Endometrial microvascular endothelial cells (primary cell): ENCODE measurements around the gene OSM. TPM values are rescaled to one million over a fixed set of nuclear protein-coding genes. Genes with fewer than 3 reads are reported as not detected.

Experiments
- in situ Hi-C: cut with HindIII; loops from 2 replicates; pipeline ENCODE4 v1.10.0; 2017; ENCODE audit warnings: low sequenced_read_pairs, low pct_unique_long_range_greater_than_20kb; ENCODE audit errors: inconsistent ontology term
- total RNA-seq: library from RNA; depleted of rRNA; stranded (reverse); fragments of >200 nt; gene quantifications from one replicate; pipeline ENCODE4 v1.2.3, GENCODE V29; 2015; ENCODE audit errors: inconsistent ontology term

OSM gene
- not detected for total RNA-seq

- in situ Hi-C loops = no loop called here
Observed at GRCh38 chr22:30266445-30267381, at the start of gene OSM. TSS of gene OSM (minus strand) at chr22:30266851. CDS start at chr22:30266799, 52 bp downstream.

DNA sequence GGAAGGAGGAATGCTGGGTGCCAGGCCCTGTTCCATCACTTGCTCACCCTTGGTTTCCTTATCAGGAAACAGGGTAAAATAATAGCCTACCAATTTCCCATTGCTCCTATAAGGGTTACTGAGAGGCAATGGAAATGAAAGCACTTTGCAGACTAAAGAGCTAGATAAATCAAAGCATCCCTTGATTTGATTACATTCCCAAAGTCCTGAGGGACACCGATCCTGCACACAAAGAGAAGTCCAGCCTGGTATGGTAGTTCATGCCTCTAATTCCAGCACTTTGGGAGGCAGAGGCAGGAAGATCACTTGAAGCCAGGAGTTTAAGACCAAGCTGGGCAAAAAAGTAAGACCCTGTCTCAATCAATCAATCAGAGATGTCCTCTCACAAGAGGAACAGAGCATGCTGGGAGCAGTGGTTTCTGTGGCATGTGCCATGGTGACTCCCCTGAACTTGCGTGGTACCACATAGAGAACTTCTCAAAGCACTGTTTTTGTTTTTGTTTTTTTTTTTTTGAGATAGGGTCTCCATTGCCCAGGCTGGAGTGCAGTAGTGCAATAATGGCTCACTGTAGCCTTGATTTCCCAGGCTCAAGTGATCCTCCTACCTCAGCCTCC, 49.4 kb upstream of the OSM start:
- in situ Hi-C loops = no loop called here

DNA sequence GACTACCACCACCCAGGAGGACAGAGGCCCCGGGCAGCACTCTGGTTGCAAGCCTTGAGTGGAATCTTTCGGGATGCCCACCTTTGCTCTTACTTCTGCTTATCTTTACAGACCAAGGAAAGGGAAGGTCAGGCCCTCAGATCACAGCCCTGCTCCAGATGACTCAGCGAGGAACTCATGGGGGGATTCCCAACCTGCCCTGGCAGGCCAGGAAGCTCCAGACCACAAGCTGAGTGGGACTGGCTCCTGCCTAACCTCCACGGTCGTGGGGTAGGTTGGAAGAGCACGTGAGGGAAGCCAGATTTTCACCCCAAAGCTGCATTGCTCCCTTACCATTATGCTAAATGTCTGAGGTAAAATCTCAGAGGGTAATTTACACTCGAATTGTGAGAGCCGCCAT, 48.3 kb upstream of the OSM start:
- in situ Hi-C loops = no loop called here

GRCh38 chr22:30313527-30314363, 47.1 kb upstream of the OSM start:
- in situ Hi-C loops = no loop called here

GRCh38 chr22:30312053-30312452, 45.4 kb upstream of the OSM start:
- in situ Hi-C loops = no loop called here

- in situ Hi-C loops = no loop called here
Observed at GRCh38 chr22:30310881-30311771, 44.5 kb upstream of the OSM start.

- in situ Hi-C loops = no loop called here
Observed at GRCh38 chr22:30309951-30310741, 43.5 kb upstream of the OSM start.

DNA sequence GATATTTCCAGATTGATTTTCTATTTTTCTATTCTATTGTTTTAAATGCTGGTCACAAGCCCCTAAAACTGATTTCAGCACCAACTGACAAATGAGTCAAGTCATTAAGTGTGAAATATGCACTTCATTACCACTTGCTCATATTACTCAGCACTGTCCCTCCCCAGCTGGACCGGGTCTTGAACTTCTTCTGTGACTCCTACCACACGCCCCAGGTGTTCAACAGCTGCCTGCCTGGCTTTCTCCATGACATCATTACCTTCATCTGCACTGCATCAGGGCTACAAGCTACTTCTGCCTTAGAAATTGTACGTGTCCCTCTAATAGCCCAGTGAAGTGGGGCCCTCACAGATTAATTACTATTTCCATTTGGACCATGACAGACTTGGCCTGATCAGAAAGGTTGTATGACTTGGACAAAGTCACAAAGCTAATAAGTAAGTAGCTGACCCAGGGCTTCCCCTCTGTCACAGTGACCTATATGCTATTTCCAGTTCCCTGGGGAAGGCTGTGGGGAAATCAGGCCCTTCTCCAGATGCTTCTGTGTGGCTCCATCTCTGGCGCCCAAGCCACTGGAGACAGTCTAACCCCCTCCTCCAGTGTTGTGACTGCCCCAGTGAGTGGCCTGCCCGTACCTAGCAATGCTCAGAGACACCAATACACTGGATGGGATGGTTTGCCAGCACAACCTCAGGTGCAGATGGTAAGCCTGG, 42.0 kb upstream of the OSM start:
- in situ Hi-C loops = no loop called here

GRCh38 chr22:30308093-30308492, 41.4 kb upstream of the OSM start:
- in situ Hi-C loops = no loop called here

DNA sequence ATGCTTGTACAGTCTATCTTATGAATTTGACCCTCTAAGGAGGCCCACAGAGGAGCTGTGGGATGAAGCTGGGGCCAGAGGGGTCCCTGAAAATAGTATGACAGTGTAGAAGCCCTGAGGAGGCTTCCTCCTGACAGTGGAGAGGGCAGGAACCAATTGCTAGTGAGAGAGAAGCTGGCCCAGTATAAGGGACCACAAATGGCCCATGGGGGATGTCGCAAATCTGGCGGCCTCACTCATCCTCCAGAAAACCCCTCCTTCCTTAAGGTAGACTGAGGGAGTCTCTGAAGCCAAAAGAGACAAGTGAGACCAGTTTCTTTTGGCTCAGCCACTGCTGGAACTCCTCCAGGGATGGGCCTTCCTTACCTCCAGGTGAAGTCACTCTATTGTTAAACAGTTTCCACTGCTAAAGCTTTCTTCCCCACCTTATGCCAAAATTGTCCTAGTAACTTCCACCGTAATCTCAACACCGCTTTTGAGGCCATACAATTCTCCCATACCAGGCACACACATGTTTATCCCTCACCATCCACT, 40.5 kb upstream of the OSM start:
- in situ Hi-C loops = no loop called here

GRCh38 chr22:30306627-30307011, 40.0 kb upstream of the OSM start:
- in situ Hi-C loops = no loop called here

GRCh38 chr22:30305906-30306626, 39.4 kb upstream of the OSM start:
- in situ Hi-C loops = no loop called here

DNA sequence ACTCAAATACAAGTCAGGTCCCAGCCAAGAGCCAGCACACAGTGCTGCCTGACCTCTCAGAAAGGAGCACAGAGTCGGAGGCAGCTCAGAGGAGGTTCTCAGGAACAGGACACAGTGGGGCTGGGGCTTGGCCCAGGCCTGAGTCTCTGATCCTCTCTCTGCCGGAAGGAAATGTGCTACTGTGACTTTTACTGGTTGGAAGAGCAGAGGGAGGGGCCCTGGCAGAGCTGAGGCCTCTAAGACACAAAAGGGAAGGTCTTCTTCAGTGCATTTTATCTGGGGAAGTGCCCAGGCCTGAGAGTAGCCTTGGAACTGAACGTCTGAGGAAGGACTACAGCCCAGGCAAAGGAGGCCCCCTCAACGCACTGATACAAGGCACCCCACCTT, 38.9 kb upstream of the OSM start:
- in situ Hi-C loops = no loop called here

- in situ Hi-C loops = no loop called here
Observed at GRCh38 chr22:30304495-30305244, 38.0 kb upstream of the OSM start.

DNA sequence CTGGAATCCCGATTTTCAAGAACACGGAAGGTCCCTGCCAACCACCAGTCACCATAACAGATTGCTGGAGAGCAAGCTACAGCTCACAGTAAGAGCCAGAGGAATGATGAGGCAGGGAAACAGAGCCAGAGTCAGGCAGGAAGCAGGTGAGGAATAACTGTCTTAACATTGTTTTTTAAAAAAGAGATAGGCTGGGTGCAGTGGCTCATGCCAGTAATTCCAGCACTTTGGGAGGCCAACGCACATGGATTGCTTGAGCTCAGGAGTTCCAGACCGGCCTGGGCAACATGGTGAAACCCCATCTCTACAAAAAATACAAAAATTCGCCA, 36.1 kb upstream of the OSM start:
- in situ Hi-C loops = no loop called here
